Measurements from ENCODE around the gene NCKIPSD.
"Not testable (repeated sequence)": the region's sequence is repeated elsewhere in the genome, so short reads cannot be mapped to it uniquely, and the experiment has no call there.

- TF ChIP-seq CTCF, POLR2A (IDR thresholded peaks at IDR 0.05): not testable (repeated sequence)
These were observed 37.6 kb upstream of the NCKIPSD start for GRCh38 chr3:48723293-48723692.

Data from thyroid gland (tissue), 4 donors.